GM12878 (cell line): Measurements from ENCODE around the gene GSK3A. TPM values are rescaled to one million over a fixed set of nuclear protein-coding genes. Genes with fewer than 3 reads are reported as not detected.

Experiments
- ATAC-seq: fragments of 200-7000 bp; cut with Tn5 transposase; 3 replicates; pipeline ENCODE4 v1.9.1; 2020; ENCODE audit warnings: mild to moderate bottlenecking, moderate library complexity
- BruUV-seq: library from RNA; stranded (reverse); fragments of 400-500 nt; replicated peaks from 2 replicates; lab custom pipeline; 2021; lab: Mats Ljungman, UMichigan
- CTCF ChIA-PET: fragments of 300-600 bp; sonication (Branson Sonifier 250); formaldehyde crosslinking; extraction: SDS; loops from one replicate; lab custom pipeline; 2021; ENCODE audit warnings: inconsistent platforms; lab: Yijun Ruan, JAX
- POLR2A ChIA-PET: fragments of 350-600 bp; formaldehyde crosslinking; extraction: SDS; loops from one replicate; lab custom pipeline; 2021; ENCODE audit warnings: inconsistent platforms; lab: Charles Lee
- RAD21 ChIA-PET: fragments of 300-600 bp; sonication (Branson Sonifier 250); formaldehyde crosslinking; loops from one replicate; lab custom pipeline; 2023; ENCODE audit warnings: antibody characterized with exemption; ENCODE audit not compliant: unreplicated experiment; lab: Charles Lee
- SMC1A ChIA-PET: fragments of 300-600 bp; sonication (Branson Sonifier 250); formaldehyde crosslinking; loops from one replicate; lab custom pipeline; 2023; ENCODE audit not compliant: unreplicated experiment, uncharacterized antibody; lab: Charles Lee
- DNase-seq: peaks from one replicate; pipeline ENCODE4 v3.0.0-alpha.2; 2011; ENCODE audit warnings: low read depth, low spot score
- FAIRE-seq: peaks from 3 replicates; lab custom pipeline; 2011; peaks lifted over from hg19 to GRCh38; lab: Jason Lieb, UNC
- H2AFZ ChIP-seq: 2 replicates; pipeline ENCODE4 v1.6.0; 2011; ENCODE audit warnings: low read depth, low read length, control low read depth; ENCODE audit not compliant: control insufficient read depth
- H3K27ac ChIP-seq: 2 replicates; pipeline ENCODE4 v1.5.1; 2011; ENCODE audit warnings: control low read depth; ENCODE audit not compliant: control insufficient read depth, insufficient read depth
- H3K27me3 ChIP-seq, 2 experiments: replicated peaks in 1 of 2; 2 replicates each; pipeline versions ENCODE4 v1.6.0 to v1.6.1; 2011; ENCODE audit warnings: low read length in 1 of 2; ENCODE audit not compliant: control insufficient read depth in 2 of 2, insufficient read depth in 2 of 2
- H3K36me3 ChIP-seq, 2 experiments: 2 replicates each; pipeline ENCODE4 v1.5.1; 2011; ENCODE audit warnings: low read length in 1 of 2; ENCODE audit not compliant: control insufficient read depth in 2 of 2, insufficient read depth in 2 of 2
- H3K4me1 ChIP-seq: 2 replicates; pipeline ENCODE4 v1.6.1; 2011; ENCODE audit warnings: mild to moderate bottlenecking, low read length, moderate library complexity, mixed read lengths; ENCODE audit not compliant: control insufficient read depth, insufficient read depth
- H3K4me2 ChIP-seq: 2 replicates; pipeline ENCODE4 v1.6.0; 2011; ENCODE audit warnings: control low read depth; ENCODE audit not compliant: control insufficient read depth, insufficient read depth
- H3K4me3 ChIP-seq: fragments of 200-600 bp; sonication (generic); 2 replicates; pipeline ENCODE4 v1.5.1; 2016
- H3K79me2 ChIP-seq: 2 replicates; pipeline ENCODE4 v1.6.0; 2011; ENCODE audit warnings: low read length; ENCODE audit not compliant: control insufficient read depth, insufficient read depth
- H3K9ac ChIP-seq: 2 replicates; pipeline ENCODE4 v1.8.0; 2011; ENCODE audit warnings: low read length, control low read depth, mixed read lengths; ENCODE audit not compliant: control insufficient read depth, insufficient read depth
- H3K9me3 ChIP-seq: replicated peaks from 3 replicates; pipeline ENCODE4 v1.5.1; 2011; ENCODE audit warnings: mild to moderate bottlenecking, low read length; ENCODE audit not compliant: control insufficient read depth, insufficient read depth
- H4K20me1 ChIP-seq: 2 replicates; pipeline ENCODE4 v1.6.0; 2011; ENCODE audit not compliant: control insufficient read depth, insufficient read depth
- ATF2 ChIP-seq: IDR thresholded peaks from 2 replicates; pipeline ENCODE4 v1.6.1; 2012; ENCODE audit warnings: low read length, inconsistent platforms
- BCL3 ChIP-seq: IDR thresholded peaks from 2 replicates; pipeline ENCODE4 v1.6.1; 2011; ENCODE audit warnings: borderline replicate concordance, low read depth, mild to moderate bottlenecking, moderate library complexity, low read length; ENCODE audit not compliant: insufficient read depth, poor library complexity, severe bottlenecking
- CHD2 ChIP-seq: IDR thresholded peaks from 2 replicates; pipeline ENCODE4 v1.6.1; 2011; ENCODE audit warnings: low read depth, low read length, improper control_type of control experiment, borderline replicate concordance
- CREM ChIP-seq: IDR thresholded peaks from 2 replicates; pipeline ENCODE4 v1.6.1; 2014; ENCODE audit warnings: antibody characterized with exemption, low read depth
- IKZF2 ChIP-seq, 2 experiments: fragments of 450-650 bp; IDR thresholded peaks; 2 replicates each; pipeline ENCODE4 v1.6.1; 2017; ENCODE audit warnings: mild to moderate bottlenecking in 2 of 2, moderate library complexity in 2 of 2
- POLR2AphosphoS2 ChIP-seq: IDR thresholded peaks from 2 replicates; pipeline ENCODE4 v1.6.1; 2011; ENCODE audit warnings: low read depth, mild to moderate bottlenecking, low read length, improper control_type of control experiment, moderate library complexity
- RAD51 ChIP-seq: fragments of 450-650 bp; IDR thresholded peaks from 2 replicates; pipeline ENCODE4 v1.6.1; 2016; ENCODE audit warnings: moderate library complexity, mild to moderate bottlenecking, inconsistent platforms
- WRNIP1 ChIP-seq: IDR thresholded peaks from 2 replicates; pipeline ENCODE4 v1.6.1; 2011; ENCODE audit warnings: low read depth, low read length, improper control_type of control experiment, borderline replicate concordance
- ZBTB33 ChIP-seq: fragments of 450-650 bp; IDR thresholded peaks from 2 replicates; pipeline ENCODE4 v1.6.1; 2017; ENCODE audit warnings: mild to moderate bottlenecking
- WGBS: methylation state at CpG from one replicate; pipeline ENCODE4 v1.1.6; 2016; ENCODE audit warnings: low lambda C conversion rate; ENCODE audit not compliant: insufficient replicate concordance, insufficient coverage; ENCODE audit errors: missing lambda C conversion rate; 5-methylcytosine and 5-hydroxymethylcytosine counted together
- in situ Hi-C: fragments of 300-500 bp; cut with MboI; formaldehyde crosslinking; loops from 9 replicates; pipeline ENCODE4 v1.14.3; 2018; ENCODE audit warnings: mixed read lengths
- intact Hi-C: fragments of 100-400 bp; cut with micrococcal nuclease; formaldehyde crosslinking; loops from one replicate; pipeline ENCODE4 v1.14.2; 2022; ENCODE audit not compliant: unreplicated experiment
- polyA plus RNA-seq, 11 experiments: library from polyadenylated mRNA; depleted of rRNA in 4 of 11; unstranded in 6 of 11; stranded (reverse) in 5 of 11; fragments of >200 nt; fragmentation: Nextera tagmentation in 4 of 11; fragmentation: Illumina TruSeq in 1 of 11; extraction: Ambion mirVana in 4 of 11; extraction: Trizol in 1 of 11; gene quantifications; 1 replicate in 1 of 11; 2 replicates in 10 of 11; pipeline versions ENCODE4 v1.2.1 to v1.2.3, GENCODE V29; 2011 to 2016; ENCODE audit warnings: inconsistent platforms in 2 of 11, missing spikeins in 2 of 11, low read depth in 1 of 11
- total RNA-seq, 4 experiments: library from RNA; depleted of rRNA in 3 of 4; stranded (reverse); fragments of >200 nt in 3 of 4; fragmentation: Illumina TruSeq in 1 of 4; extraction: Trizol in 1 of 4; gene quantifications; 2 replicates each; pipeline versions ENCODE4 v1.2.1 to v1.2.3, GENCODE V29; 2013 to 2021
- TF ChIP-seq, protein P1 (sequence below): fragments of 450-650 bp; IDR thresholded peaks from 2 replicates; pipeline ENCODE4 v1.6.1; 2017; ENCODE audit warnings: borderline replicate concordance

Gene GSK3A
- total and polyA plus RNA-seq, 10 of the 15 experiments (the other 5 are each of a cell fraction or from before 2014, with no cell fraction given), result 1.00 to 47.9 (median 15.2) TPM

DNA sequence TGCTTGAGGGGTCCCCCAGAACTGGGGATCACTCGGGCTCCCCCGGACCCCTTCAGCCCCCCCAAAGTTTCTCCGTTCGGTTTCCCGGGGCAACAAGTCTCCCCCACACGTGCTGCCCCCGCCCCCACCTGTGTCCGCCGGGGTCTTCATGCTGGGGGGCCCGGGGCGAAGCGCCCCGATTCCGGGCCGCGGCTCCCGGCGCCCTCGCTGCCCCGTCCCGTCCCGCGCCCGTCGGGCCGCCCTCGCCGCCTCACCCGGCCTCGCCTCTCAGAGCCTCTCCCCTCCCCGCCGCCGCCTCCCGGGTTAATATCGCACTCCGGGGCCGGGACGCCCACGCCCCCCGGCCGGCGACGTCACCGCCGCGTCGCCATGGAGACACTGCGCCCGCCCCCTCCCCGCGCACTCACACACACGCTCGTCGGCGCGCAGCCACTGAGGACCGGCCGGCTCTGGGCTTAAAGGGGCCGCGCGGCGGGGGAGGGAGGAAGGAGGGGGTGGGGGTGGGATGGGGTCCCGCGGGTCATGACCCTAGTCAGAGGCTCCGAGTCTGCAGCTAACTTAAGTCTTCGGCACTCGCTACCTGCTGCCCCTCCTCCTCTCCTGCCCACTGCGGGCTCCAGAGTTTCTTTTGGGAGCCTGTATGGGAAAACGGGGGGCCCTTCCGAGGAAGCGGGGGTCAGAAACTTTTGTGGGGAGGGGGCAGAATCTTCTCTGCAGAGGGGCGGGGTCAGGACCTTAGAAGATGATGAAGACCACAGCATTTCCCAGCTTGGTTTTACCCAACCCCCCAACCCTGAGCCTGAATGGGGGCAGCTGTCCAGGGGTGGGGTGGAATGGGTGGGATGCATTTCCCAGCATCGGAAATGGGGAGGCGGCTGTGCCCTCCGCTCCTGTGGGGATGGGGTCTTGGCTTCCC is 12.7 kb upstream of the GSK3A start, which contains the start of gene ERF (continued):
- TF ChIP-seq RAD51, result no peak

- POLR2A ChIA-PET, result no interaction called here
- H3K9me3 ChIP-seq, result no peaks in the 10 kb centered on the region
- peak overlapping the region; percentile 54 for H3K4me2 ChIP-seq
- no peaks in the 10 kb centered on the region for H3K27me3 ChIP-seq
- peak overlapping the region; percentile 55 for H2AFZ ChIP-seq
- peak overlapping the region; percentile 94 for H3K9ac ChIP-seq
- TSS peak; percentile 65 for BruUV-seq
- H3K79me2 ChIP-seq, result peaks cover 43% of the 10 kb centered on the region
- CTCF ChIA-PET, result no interaction called here
- H3K27ac ChIP-seq, result peak overlapping the region; percentile 94
- intact Hi-C loops (no loop called here), in situ Hi-C loops (no loop called here)
- ATAC-seq (peak; percentile 50), FAIRE-seq (peak; percentile 77), DNase-seq (no peak)
- peak overlapping the region; percentile 99 for H3K4me3 ChIP-seq
- SMC1A ChIA-PET, result no interaction called here
- peaks cover 16% of the 10 kb centered on the region for H3K4me1 ChIP-seq
- WGBS, result 2% methylated on average over 39 of the region's 70 CpGs
- no peaks in the 10 kb centered on the region for H4K20me1 ChIP-seq
- RAD21 ChIA-PET, result no interaction called here
- H3K36me3 ChIP-seq, result peaks cover 0 to 5% of the 10 kb centered on the region in 2 experiments; a peak in 2 of 4 replicates
- 0 out of 2 replicates have a peak, but pooled peaks have one; percentile 41 for TF ChIP-seq CHD2
- TF ChIP-seq, protein P1, sequence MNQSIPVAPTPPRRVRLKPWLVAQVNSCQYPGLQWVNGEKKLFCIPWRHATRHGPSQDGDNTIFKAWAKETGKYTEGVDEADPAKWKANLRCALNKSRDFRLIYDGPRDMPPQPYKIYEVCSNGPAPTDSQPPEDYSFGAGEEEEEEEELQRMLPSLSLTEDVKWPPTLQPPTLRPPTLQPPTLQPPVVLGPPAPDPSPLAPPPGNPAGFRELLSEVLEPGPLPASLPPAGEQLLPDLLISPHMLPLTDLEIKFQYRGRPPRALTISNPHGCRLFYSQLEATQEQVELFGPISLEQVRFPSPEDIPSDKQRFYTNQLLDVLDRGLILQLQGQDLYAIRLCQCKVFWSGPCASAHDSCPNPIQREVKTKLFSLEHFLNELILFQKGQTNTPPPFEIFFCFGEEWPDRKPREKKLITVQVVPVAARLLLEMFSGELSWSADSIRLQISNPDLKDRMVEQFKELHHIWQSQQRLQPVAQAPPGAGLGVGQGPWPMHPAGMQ, result no peak
- no peak for TF ChIP-seq BCL3
- TF ChIP-seq CREM, result peak; percentile 33; the same call in 1 of the 2 replicates
- TF ChIP-seq ZBTB33, result no peak
- TF ChIP-seq WRNIP1, result peak; percentile 100
- no peak for TF ChIP-seq ATF2
- TF ChIP-seq IKZF2 (IDR thresholded peaks at IDR 0.05), result peak in 1 of 2 experiments; percentile 12; a peak in 1 of 4 replicates
- 0 out of 2 replicates have a peak, but pooled peaks have one; percentile 44 for TF ChIP-seq POLR2AphosphoS2
Measured at GRCh38 chr19:42254089-42254849, 11.9 kb upstream of the GSK3A start.
